GM12892 (cell line): ENCODE results near the gene TMEM259.

Source experiments
- POLR2A ChIP-seq: IDR thresholded peaks from 2 replicates; pipeline ENCODE4 v1.6.1; 2011; ENCODE audit warnings: low read depth, low read length, control low read depth
- POLR2AphosphoS5 ChIP-seq: IDR thresholded peaks from 2 replicates; pipeline ENCODE4 v1.6.1; 2011; ENCODE audit warnings: low read depth, low read length, control low read depth

DNA sequence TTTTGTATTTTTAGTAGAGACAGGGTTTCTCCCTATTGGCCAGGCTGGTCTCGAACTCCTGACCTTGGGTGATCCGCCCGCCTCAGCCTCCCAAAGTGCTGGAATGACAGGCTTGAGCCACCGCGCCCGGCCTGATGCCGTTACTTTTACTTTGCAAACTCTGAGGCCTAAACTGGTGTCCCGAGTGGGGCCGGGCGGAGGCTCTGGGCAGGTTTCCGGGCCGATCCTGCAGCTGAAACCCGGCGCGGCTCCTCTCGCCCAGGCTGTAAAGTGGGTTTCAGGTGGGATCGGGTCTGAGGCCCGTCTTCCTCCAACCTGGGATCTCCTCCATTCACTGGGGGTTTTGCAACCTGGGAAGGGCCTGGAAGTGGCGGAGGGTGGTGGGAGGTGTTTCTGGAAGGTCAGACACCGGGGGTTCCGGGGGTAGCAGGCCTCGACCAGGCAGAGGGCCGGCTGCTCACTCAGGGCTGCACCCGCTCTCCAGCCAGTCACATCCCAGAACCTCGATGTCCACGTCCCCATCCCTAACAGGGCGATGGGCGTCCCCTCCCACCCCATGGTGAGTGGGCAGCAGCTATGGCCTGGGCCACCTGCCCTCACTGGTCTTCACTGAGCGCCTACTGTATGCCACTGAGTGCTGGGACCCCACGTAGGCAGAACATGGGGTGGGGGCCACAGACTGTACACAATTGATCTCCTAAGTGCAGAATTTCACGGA, 58.1 kb downstream of the TMEM259 start:
- TF ChIP-seq POLR2A (no peak), POLR2AphosphoS5 (no peak)
